HepG2 (cell line): ENCODE measurements around the gene CPPED1. TPM values are rescaled to one million over a fixed set of nuclear protein-coding genes. Genes with fewer than 3 reads are reported as not detected.

Experiments
- ATAC-seq: fragments of 200-7000 bp; cut with Tn5 transposase; 3 replicates; pipeline ENCODE4 v1.9.1; 2020; ENCODE audit warnings: mild to moderate bottlenecking, moderate library complexity
- BruUV-seq: library from RNA; stranded (reverse); fragments of 400-500 nt; replicated peaks from 2 replicates; lab custom pipeline; 2021; lab: Mats Ljungman, UMichigan
- CTCF ChIA-PET: fragments of 300-600 bp; formaldehyde crosslinking; extraction: SDS; loops from one replicate; lab custom pipeline; 2021; ENCODE audit warnings: low total read pairs, inconsistent platforms, low intra/inter-chr PET ratio; lab: Yijun Ruan, JAX
- POLR2A ChIA-PET: fragments of 350-600 bp; sonication (Branson Sonifier 250); formaldehyde crosslinking; loops from one replicate; lab custom pipeline; 2020; ENCODE audit warnings: antibody characterized with exemption, inconsistent platforms; lab: Yijun Ruan, JAX
- DNase-seq: peaks from one replicate; pipeline ENCODE4 v3.0.0-alpha.2; 2015; ENCODE audit warnings: low spot score
- FAIRE-seq: peaks from 3 replicates; lab custom pipeline; 2011; peaks lifted over from hg19 to GRCh38; lab: Jason Lieb, UNC
- H2AFZ ChIP-seq: one replicate; pipeline ENCODE4 v1.6.1; 2011; ENCODE audit warnings: low read length, inconsistent platforms
- H3K27ac ChIP-seq: fragments of 300-600 bp; 3 replicates; pipeline ENCODE4 v1.8.0; 2011; ENCODE audit warnings: mixed run types, mild to moderate bottlenecking, mixed read lengths, low read length, inconsistent platforms; ENCODE audit not compliant: insufficient read depth; ENCODE audit errors: extremely low read length
- H3K27me3 ChIP-seq, 2 experiments: fragments of 200-600 bp in 1 of 2; 2 replicates in 1 of 2; 3 replicates in 1 of 2; pipeline versions ENCODE4 v1.6.0 to v1.8.0; 2011; ENCODE audit warnings: low read length in 2 of 2, mild to moderate bottlenecking in 2 of 2, moderate library complexity in 2 of 2, inconsistent platforms in 1 of 2; ENCODE audit not compliant: insufficient read depth in 2 of 2, control insufficient read depth in 1 of 2
- H3K36me3 ChIP-seq, 2 experiments: fragments of 200-600 bp in 1 of 2; replicated peaks in 1 of 2; 2 replicates in 1 of 2; 3 replicates in 1 of 2; pipeline versions ENCODE4 v1.5.1 to v1.8.0; 2011; ENCODE audit warnings: low read length in 2 of 2, inconsistent platforms in 1 of 2; ENCODE audit not compliant: insufficient read depth in 2 of 2, control insufficient read depth in 1 of 2
- H3K4me1 ChIP-seq: 2 replicates; pipeline ENCODE4 v1.5.1; 2012; ENCODE audit warnings: low read length, inconsistent platforms; ENCODE audit not compliant: insufficient read depth
- H3K4me2 ChIP-seq: 2 replicates; pipeline ENCODE4 v1.6.0; 2011; ENCODE audit warnings: low read depth, low read length, inconsistent platforms
- H3K4me3 ChIP-seq, 3 experiments: fragments of 200-600 bp in 1 of 3; sonication (generic), shearing (Covaris generic) in 1 of 3; replicated peaks in 1 of 3; 2 replicates each; pipeline ENCODE4 v1.5.1; 2011 to 2016; ENCODE audit warnings: low read length in 3 of 3, inconsistent platforms in 2 of 3, low read depth in 2 of 3, mild to moderate bottlenecking in 2 of 3, control low read depth in 1 of 3, mixed read lengths in 1 of 3; ENCODE audit not compliant: insufficient read depth in 1 of 3
- H3K79me2 ChIP-seq: one replicate; pipeline ENCODE4 v1.6.1; 2011; ENCODE audit warnings: low read length, inconsistent platforms; ENCODE audit not compliant: insufficient read depth
- H3K9ac ChIP-seq: 2 replicates; pipeline ENCODE4 v1.6.0; 2011; ENCODE audit warnings: mild to moderate bottlenecking, low read depth, low read length, inconsistent platforms; ENCODE audit not compliant: insufficient read depth
- H3K9me3 ChIP-seq: 2 replicates; pipeline ENCODE4 v1.5.1; 2012; ENCODE audit warnings: mild to moderate bottlenecking, low read length
- H4K20me1 ChIP-seq: 2 replicates; pipeline ENCODE4 v1.6.0; 2011; ENCODE audit warnings: inconsistent platforms, mild to moderate bottlenecking, low read length, moderate library complexity; ENCODE audit not compliant: insufficient read depth
- ARNTL ChIP-seq: sonication (generic); formaldehyde crosslinking; IDR thresholded peaks from 2 replicates; pipeline ENCODE4 v1.4.0; 2020; ENCODE audit warnings: mild to moderate bottlenecking, missing genetic modification reagents
- CEBPB ChIP-seq: IDR thresholded peaks from 2 replicates; pipeline ENCODE4 v1.6.1; 2011; ENCODE audit warnings: low read depth, low read length, improper control_type of control experiment, borderline replicate concordance
- CERS6 ChIP-seq: sonication (generic); formaldehyde crosslinking; IDR thresholded peaks from 2 replicates; pipeline ENCODE4 v1.5.0; 2020; ENCODE audit warnings: missing genetic modification reagents
- HNF4A ChIP-seq: sonication (generic); formaldehyde crosslinking; IDR thresholded peaks from 2 replicates; pipeline ENCODE4 v1.4.0; 2020; ENCODE audit warnings: missing genetic modification reagents
- HNF4G ChIP-seq, 2 experiments: sonication (generic) in 1 of 2; formaldehyde crosslinking in 1 of 2; IDR thresholded peaks; 2 replicates each; pipeline versions ENCODE4 v1.4.0 to v1.6.1; 2011 to 2020; ENCODE audit warnings: borderline replicate concordance in 2 of 2, low read depth in 2 of 2, mild to moderate bottlenecking in 2 of 2, low read length in 1 of 2, missing genetic modification reagents in 1 of 2, moderate library complexity in 1 of 2
- HNRNPLL ChIP-seq: fragments of 200-400 bp; formaldehyde crosslinking; IDR thresholded peaks from 2 replicates; pipeline ENCODE4 v1.6.1; 2017; ENCODE audit warnings: mild to moderate bottlenecking, low read depth, low read length; ENCODE audit not compliant: poor library complexity, severe bottlenecking
- PRDM15 ChIP-seq: sonication (generic); formaldehyde crosslinking; IDR thresholded peaks from 2 replicates; pipeline ENCODE4 v1.4.0; 2020; ENCODE audit warnings: missing genetic modification reagents
- RBM22 ChIP-seq: fragments of 200-400 bp; formaldehyde crosslinking; optimal IDR thresholded peaks from 2 replicates; pipeline ENCODE3; 2017; ENCODE audit warnings: mild to moderate bottlenecking, low read length, moderate library complexity
- SALL1 ChIP-seq: sonication (generic); formaldehyde crosslinking; IDR thresholded peaks from 2 replicates; pipeline ENCODE4 v1.8.0; 2022; ENCODE audit warnings: mild to moderate bottlenecking, missing genetic modification reagents
- ZC3H4 ChIP-seq: sonication (generic); formaldehyde crosslinking; IDR thresholded peaks from 2 replicates; pipeline ENCODE4 v1.4.0; 2020; ENCODE audit warnings: missing genetic modification reagents, borderline replicate concordance
- ZNF382 ChIP-seq: sonication (generic); formaldehyde crosslinking; IDR thresholded peaks from 2 replicates; pipeline ENCODE4 v1.5.0; 2020; ENCODE audit warnings: missing genetic modification reagents, mild to moderate bottlenecking, borderline replicate concordance
- ZNF589 ChIP-seq: sonication (generic); formaldehyde crosslinking; conservative IDR thresholded peaks from 2 replicates; pipeline ENCODE4 v1.8.0; 2022; ENCODE audit warnings: mild to moderate bottlenecking, moderate library complexity, missing genetic modification reagents
- ZNF839 ChIP-seq: sonication (generic); formaldehyde crosslinking; IDR thresholded peaks from 2 replicates; pipeline ENCODE4 v1.4.0; 2020; ENCODE audit warnings: missing genetic modification reagents, mild to moderate bottlenecking, borderline replicate concordance
- WGBS: methylation state at CpG from one replicate; pipeline ENCODE4 v1.1.6; 2017; ENCODE audit warnings: low lambda C conversion rate; 5-methylcytosine and 5-hydroxymethylcytosine counted together
- in situ Hi-C: cut with HindIII; loops from 2 replicates; pipeline ENCODE4 v1.10.0; 2017; ENCODE audit warnings: low pct_unique_long_range_greater_than_20kb; ENCODE audit not compliant: extremely low pct_ligation_motif_present
- intact Hi-C: fragments of 100-400 bp; cut with micrococcal nuclease; formaldehyde crosslinking; loops from one replicate; pipeline ENCODE4 v1.10.0; 2022; ENCODE audit not compliant: unreplicated experiment
- polyA plus RNA-seq, 8 experiments: library from polyadenylated mRNA; depleted of rRNA in 3 of 8; stranded (reverse) in 7 of 8; unstranded in 1 of 8; fragments of >200 nt; fragmentation: Illumina TruSeq in 4 of 8; extraction: Trizol in 4 of 8; gene quantifications; 2 replicates each; pipeline versions ENCODE4 v1.2.1 to v1.2.3, GENCODE V29; 2011 to 2016; ENCODE audit warnings: low read depth in 4 of 8, missing spikeins in 1 of 8, mixed read lengths in 1 of 8; ENCODE audit not compliant: insufficient read depth in 1 of 8
- total RNA-seq, 5 experiments: library from RNA; depleted of rRNA; stranded (reverse); fragments of >200 nt; fragmentation: Illumina TruSeq; extraction: Trizol; gene quantifications; 2 replicates each; pipeline ENCODE4 v1.2.3, GENCODE V29; 2016; ENCODE audit warnings: low read depth in 1 of 5

Gene CPPED1
- total and polyA plus RNA-seq, 2 of the 13 experiments (the other 11 are each of a cell fraction or from before 2014, with no cell fraction given), result 66.6 to 71.3 TPM

DNA sequence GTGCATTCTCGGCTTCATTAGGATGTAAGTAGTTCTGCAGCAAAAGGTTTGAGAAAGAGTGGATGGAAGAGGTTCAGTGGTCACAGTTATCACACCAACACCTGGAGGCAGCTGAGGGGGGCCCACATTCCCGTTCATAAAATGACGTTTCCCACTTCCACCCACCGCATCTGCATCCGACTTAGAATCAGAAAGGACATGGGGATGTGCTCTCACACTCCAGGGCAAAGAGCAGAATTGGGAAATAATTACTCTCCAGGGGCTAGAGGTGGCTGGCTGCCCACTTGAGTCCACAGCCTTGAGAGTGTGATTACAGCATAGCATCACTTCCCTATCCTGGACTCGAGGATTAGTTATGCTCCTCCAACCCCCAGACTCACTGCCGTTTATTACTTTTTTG is 122.0 kb downstream of the CPPED1 start:
- no peak for DNase-seq
- in situ Hi-C loops (no loop called here), intact Hi-C loops (no loop called here)
- peak; percentile 35; the same call in 1 of the 3 replicates for ATAC-seq
- H3K4me3 ChIP-seq, result no peak overlapping the region
- H3K9ac ChIP-seq, result no peak overlapping the region
- H3K9me3 ChIP-seq, result no peaks in the 10 kb centered on the region
- 91% methylated on average over 7 of the region's 7 CpGs for WGBS
- peaks cover 37% of the 10 kb centered on the region for H3K4me1 ChIP-seq
- ChIA-PET CTCF (no interaction called here), POLR2A (no interaction called here)
- H3K79me2 ChIP-seq, result no peaks in the 10 kb centered on the region
- no TSS peak for BruUV-seq
- FAIRE-seq, result no peak
- H3K4me2 ChIP-seq, result no peak overlapping the region
- TF ChIP-seq SALL1 (CRISPR knock-in tag) (0 out of 2 replicates have a peak, but pooled peaks have one; percentile 15), ZC3H4 (CRISPR knock-in tag) (peak; percentile 56; the same call in 1 of the 2 replicates), PRDM15 (CRISPR knock-in tag) (no peak), ZNF589 (CRISPR knock-in tag) (no peak), ZNF839 (CRISPR knock-in tag) (0 out of 2 replicates have a peak, but pooled peaks have one; percentile 53), CERS6 (CRISPR knock-in tag) (no peak), RBM22 (peak; percentile 68), HNRNPLL (no peak), ARNTL (CRISPR knock-in tag) (no peak), HNF4A (CRISPR knock-in tag) (peak; percentile 39), CEBPB (peak; percentile 49; the same call in 1 of the 2 replicates), HNF4G (IDR thresholded peaks at IDR 0.05; ENCODE audit: borderline replicate concordance, low read depth, low read length) (no peak), HNF4G (CRISPR knock-in tag; IDR thresholded peaks at IDR 0.05; ENCODE audit: borderline replicate concordance, low read depth) (0 out of 2 replicates have a peak, but pooled peaks have one; percentile 26), ZNF382 (CRISPR knock-in tag) (no peak)
- no peak overlapping the region for H3K27ac ChIP-seq
- H2AFZ ChIP-seq, result no peak overlapping the region
- H3K27me3 ChIP-seq, result no peaks in the 10 kb centered on the region
- no peaks in the 10 kb centered on the region for H4K20me1 ChIP-seq
- peaks cover 13 to 39% of the 10 kb centered on the region in 2 experiments; a peak in 4 of 5 replicates for H3K36me3 ChIP-seq
